GM18505 (cell line): Measurements from ENCODE around the gene KCNMA1.

Experiments used
- ATAC-seq: cut with Tn5 transposase; IDR thresholded peaks from one replicate; pipeline ENCODE4 v1.9.1; 2021; ENCODE audit not compliant: unreplicated experiment
- POLR2A ChIP-seq: IDR thresholded peaks from 4 replicates; pipeline ENCODE4 v1.6.1; 2011; ENCODE audit warnings: borderline replicate concordance; ENCODE audit not compliant: insufficient read depth, insufficient read length; ENCODE audit errors: extremely low read depth

Gene KCNMA1

DNA sequence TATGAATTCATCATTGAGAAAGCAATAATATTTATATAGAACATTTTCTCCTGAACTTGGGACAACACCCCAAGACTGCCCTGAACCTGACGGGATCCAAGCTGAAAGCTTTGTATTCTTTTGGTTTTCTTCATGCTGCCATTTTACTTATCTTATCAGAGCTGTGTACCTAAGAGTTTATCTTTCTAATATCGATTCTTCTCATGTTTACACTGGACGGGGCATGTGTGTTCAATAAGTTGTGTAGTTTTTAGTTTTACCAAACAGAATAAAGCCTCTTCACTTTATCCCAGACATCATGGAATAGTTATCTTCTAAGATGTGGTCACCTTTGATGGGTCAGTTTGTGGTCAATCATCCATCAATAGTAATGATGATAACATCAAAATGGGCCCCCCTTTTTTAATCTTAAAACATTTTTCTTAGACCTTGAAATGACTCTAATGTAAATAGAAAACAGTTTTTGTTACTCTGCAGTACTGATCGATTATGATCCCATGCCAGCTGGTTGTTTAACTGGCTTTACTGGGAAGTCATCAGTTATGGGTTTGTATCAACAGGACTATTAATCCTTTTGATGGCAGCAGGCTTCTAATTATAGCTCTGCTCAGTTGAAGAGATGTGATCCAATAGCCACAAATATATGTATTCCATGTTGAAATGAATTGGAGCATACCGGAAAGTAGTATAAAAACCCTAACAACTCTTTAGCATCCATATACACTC, 446.1 kb downstream of the KCNMA1 start:
- no peak for ATAC-seq
- TF ChIP-seq POLR2A: no peak

DNA sequence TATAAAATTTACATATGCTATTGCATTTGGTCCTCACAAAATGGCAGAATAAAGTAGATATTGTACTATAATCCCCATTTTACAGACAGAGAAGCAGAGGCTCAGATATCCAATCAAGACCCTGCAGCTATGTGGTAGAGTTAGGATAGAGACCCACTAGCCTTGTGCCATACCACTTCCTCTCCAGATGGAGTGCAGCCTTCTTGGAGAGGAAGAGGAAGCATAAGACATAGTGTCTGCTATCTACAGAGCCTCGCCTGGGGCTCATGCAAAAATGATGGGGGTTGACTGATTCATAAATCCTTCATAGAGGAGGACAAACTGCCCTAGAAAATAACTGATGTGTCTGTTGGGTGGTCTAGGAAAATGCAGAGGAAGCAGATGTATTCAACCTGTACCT, 447.3 kb downstream of the KCNMA1 start:
- no peak for ATAC-seq
- no peak for TF ChIP-seq POLR2A

DNA sequence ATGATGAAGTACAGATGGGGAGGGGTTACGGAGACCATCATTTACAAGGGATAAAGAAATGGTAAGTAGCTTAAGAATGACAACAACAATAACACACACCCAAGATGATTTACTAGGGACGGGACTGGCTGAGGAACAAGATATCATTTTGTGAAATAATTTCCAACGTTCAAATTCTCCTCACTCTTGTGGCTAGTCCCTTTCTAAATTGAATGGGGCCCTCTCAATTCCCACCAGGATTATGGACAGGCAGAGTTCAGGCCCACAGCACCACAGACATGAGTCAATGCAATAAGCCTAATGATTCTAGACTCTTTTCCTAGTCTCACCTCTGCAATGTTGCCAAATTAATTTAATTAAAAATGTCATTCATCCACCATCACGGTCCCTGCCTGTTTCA, 448.1 kb downstream of the KCNMA1 start:
- ATAC-seq: no peak
- no peak for TF ChIP-seq POLR2A

DNA sequence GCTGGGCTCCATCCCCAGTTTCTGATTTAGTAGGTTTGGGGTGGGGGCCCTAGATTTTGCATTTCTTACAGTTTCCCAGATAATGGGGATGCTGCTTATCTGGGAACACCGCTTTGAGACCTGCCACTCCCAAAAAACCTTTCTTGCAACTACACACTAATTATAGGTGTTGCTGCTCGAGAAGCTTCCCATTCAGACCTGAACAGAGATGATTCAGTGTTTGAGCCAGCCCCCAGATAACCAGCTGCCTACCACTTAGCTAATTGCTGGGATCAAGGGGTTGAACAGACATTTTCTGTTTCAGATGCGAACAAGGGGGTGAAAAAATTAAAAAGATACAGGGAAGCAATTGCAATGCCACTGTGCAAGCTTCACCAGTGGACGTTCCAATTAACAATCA, 448.5 kb downstream of the KCNMA1 start:
- no peak for ATAC-seq
- no peak for TF ChIP-seq POLR2A

DNA sequence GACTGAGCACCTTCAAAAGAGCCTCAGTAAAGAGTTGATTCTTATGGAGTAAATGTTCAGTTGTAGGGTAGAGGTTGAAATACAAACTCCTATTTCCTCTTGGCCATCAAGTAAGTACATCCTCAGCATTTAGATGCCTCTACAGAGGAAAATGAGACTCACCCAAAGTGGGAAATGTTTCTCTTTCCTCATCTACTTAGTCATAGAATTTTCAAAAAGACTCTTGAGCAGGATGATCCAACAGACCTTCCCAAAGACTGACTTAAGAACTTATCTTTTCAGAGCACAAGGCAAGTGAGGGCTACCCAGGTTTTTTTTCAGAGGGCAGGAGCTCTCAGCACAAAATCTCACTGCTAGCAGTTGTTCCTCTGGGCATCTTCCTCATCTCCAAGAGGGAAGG, 449.1 kb downstream of the KCNMA1 start:
- no peak for ATAC-seq
- TF ChIP-seq POLR2A: no peak

DNA sequence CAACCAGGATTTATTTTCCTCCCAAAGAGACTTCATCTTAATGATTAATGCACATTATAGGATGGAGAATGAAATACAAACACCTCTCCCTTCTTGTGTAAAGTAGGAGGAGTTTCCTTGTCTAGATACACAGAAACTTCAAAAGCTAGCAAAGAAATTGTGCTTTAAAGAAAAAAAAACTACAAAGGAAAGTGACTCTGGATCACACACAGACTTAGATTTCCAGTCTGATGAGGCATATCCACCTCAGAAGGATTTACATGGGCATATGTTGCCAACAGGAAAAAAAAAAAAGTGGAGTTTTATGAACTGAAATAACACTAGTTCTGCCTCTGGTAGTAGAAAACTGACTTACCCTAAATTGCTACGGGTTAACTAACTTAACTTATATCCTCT, 449.6 kb downstream of the KCNMA1 start:
- no peak for TF ChIP-seq POLR2A
- no peak for ATAC-seq

DNA sequence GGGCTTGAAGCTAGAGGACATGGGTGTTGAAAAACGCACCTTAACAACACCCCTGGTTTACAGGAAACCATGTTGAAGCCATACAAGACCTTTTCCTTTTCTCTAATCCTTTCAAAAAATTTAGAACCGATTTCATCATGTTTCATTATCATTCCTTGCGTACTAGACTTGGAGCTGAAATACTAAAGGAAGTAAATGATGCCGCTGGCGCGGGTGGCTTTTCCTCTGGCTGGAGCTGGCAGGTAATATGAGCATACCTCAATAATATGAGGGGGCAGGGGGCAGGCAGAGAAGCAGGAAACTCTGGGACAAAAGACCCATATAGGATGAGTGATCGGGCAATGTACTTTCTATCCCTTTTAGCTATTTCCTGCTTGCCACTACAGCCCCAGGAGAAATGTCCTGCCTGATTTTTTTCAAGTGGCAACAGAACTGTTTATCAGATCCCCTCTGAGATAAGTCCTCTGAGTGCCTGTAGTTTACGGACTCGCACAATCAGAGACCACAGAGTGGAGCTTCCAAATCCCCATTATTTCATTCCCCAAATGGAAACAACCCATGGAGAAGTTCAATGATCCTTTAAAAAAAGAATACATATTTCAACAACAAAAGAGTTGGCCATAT, 450.1 kb downstream of the KCNMA1 start:
- TF ChIP-seq POLR2A: no peak
- ATAC-seq: no peak

DNA sequence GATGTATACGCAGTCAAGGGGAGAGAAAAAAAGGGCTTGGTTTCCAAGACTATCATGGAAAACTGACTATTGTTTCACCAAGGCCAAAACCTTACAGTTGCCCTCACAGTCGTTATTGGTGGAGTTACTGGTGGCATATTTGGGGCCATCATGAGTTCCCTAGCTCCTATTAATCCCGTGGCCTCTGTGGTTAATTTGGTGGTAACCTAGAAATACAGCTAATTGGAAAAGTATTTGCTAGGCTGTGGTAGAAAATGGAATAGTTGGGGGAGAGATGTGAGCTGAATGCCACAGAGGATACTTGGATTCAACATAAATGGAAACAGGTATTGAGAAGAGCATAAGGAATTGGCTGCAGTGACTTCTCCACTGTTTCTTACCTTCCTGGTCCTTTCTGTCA, 450.7 kb downstream of the KCNMA1 start:
- no peak for ATAC-seq
- no peak for TF ChIP-seq POLR2A

DNA sequence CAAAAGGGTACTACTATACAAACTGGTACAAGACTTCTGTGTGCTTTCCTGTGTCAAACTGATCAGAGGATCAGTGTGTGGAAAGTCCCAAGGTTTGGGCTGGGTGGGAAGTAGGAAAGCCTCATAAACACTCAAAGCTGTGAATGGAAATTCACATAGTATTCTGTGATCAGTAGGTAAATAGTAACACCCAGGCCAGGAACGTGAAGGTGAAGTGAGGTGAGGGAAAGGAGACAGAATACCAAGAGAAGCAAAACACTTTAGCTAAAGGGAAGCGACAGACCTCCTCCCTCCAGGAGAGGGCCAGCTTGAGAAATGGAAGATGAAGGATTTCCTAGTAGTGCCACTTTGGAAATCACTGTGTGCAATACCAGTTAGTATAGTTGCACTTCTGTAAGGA, 451.9 kb downstream of the KCNMA1 start:
- no peak for ATAC-seq
- TF ChIP-seq POLR2A: no peak

DNA sequence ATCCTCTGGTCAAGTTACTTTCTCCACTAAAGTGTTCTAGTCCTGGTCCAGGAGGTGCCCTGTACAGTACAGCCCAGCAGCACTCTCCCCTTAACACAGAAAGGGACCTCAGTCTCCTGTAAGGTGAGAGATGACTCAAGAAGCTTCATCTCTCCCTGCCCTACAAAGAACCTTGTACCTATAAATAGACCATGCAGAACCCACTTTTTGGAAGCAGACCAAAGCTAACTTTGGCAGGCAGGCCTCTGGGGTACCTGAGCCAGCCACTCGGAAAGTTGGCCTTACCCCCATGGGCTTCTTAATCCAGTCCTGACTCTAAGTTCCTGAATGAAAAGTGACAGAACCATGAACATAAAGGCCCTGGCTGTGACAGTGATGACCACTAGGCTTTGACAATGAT, 454.8 kb downstream of the KCNMA1 start:
- no peak for ATAC-seq
- no peak for TF ChIP-seq POLR2A

DNA sequence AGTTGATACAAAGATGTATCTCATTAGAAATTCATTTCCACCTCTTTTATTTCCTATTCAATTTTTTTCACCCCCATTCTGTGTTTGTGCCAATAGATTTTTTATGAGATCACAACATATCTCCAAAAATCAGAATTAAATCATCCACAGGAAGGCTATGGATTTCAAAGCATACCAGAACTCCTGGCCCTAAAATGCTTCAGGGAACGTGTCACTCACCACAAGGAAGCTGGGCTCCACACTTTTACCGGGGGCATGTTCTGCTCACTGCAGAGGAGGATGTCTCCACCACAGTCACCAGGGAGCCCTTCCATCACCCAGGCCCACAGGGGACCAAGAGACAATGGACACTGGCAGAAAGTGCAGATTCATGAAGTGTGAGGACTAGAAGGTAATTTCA, 456.8 kb downstream of the KCNMA1 start:
- TF ChIP-seq POLR2A: no peak
- ATAC-seq: no peak

DNA sequence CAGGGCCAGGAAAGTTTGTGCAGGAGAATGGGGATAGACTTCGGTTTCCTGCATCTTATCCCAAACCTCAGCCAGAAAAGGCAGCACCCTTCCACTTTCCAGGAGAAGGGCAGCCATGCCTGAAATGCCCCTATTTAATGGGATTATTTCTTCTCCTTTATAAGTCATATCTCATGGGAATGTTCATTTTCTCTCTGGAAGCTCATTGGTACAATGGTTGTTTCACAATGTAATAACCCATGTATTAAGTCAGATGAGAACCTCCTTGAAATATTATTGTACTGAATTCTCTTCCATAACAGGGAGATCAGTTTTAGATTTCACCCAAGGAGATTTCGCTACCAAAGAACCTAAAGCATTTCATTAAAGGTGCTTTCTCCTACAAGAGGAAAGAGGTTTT, 457.5 kb downstream of the KCNMA1 start:
- no peak for TF ChIP-seq POLR2A
- ATAC-seq: no peak

DNA sequence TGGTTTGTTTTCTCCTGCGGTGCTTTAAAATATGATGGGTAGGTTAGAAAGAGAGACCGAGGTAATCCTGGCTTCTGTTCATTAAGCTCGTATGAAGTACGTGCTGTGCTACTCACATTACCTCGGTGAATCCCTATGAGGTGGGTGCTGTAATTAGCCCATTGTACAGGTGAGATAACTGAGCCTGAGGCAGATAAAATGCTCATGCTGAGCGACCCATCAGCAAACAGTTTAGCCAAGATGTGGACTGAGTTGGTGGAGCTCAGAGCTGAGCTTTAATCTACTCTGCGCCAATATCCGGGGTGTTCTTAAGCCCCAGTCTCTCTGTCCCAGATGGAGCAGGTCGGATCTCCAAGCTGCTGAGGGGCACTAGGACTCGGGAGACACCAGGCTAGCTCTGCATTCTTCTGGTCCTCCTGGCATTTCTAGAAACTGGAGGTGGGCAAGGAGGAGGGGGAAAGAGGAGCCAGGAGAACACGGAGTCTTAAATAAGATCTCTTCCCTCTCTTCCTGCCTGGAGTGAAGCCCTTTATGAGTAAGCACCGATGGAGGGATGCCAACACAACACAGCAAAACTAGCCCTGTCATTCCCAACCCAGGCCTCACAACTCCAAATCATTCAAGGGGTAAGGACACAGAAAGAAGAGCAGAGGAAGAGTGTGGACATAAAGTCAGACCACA, 458.5 kb downstream of the KCNMA1 start:
- no peak for ATAC-seq
- TF ChIP-seq POLR2A: no peak

DNA sequence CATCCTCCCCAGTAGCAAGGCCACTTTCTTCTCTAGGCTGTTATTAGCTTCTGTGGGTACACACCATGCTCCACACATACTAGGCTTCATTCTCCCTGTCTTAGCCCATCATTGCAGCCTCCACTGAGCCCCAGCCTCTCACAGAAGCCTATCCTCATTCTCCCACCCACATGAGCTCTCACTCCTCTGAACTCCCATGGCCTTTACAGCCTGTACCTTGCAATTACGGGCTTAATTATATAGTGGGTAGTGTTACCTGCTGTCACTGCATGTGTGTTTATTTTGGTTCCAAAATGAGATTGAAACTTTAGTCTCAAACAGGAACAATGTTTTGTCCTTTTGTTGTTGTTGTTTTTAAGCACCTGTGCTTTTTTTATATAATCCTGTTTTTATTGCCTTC, 460.0 kb downstream of the KCNMA1 start:
- no peak for ATAC-seq
- TF ChIP-seq POLR2A: no peak
